Spleen (tissue), 7 donors: ENCODE results near the gene MBLAC1.

Experiments used
- CTCF ChIP-seq, 11 experiments: fragments of 200-600 bp in 7 of 11; fragments of 450-650 bp in 4 of 11; sonication (generic) in 4 of 11; IDR thresholded peaks in 8 of 11; conservative IDR thresholded peaks in 3 of 11; 1 replicate in 7 of 11; 2 replicates in 4 of 11; pipeline versions ENCODE4 v1.4.0 to v1.8.0; 2016 to 2021; ENCODE audit warnings: antibody characterized with exemption in 11 of 11, inconsistent platforms in 4 of 11, mild to moderate bottlenecking in 1 of 11
- POLR2AphosphoS5 ChIP-seq, 3 donors: sonication (generic); formaldehyde crosslinking; IDR thresholded peaks; one replicate each; pipeline ENCODE4 v1.5.1; 2017; ENCODE audit warnings: antibody characterized with exemption in 3 of 3
- donor health status: DM: no; HTN: no; CAD: no; lungs with moderate emphysema.
- donor health status: DM: no; HTN: no; CAD: no.
- donor health status: DM: no; HTN: no; CAD: no.

GRCh38 chr7:100095704-100096103 lies 31.1 kb upstream of the MBLAC1 start:
- TF ChIP-seq CTCF (IDR thresholded peaks at IDR 0.05 in 8 of 11, conservative IDR thresholded peaks at IDR 0.05 in 3 of 11): no peak
- TF ChIP-seq POLR2AphosphoS5 (IDR thresholded peaks at IDR 0.05): peak in 1 of 3 donors; percentile 20
